ENCODE results near the gene CST3.

CST3 gene

GRCh38 chr20:23651117-23651516 lies 13.4 kb upstream of the CST3 start:
- no peaks in the 10 kb centered on the region for H3K27me3 ChIP-seq (replicated peaks; ENCODE audit: insufficient read depth, low read length)
- H3K79me2 ChIP-seq (ENCODE audit: low read length) = no peaks in the 10 kb centered on the region
- no peaks in the 10 kb centered on the region for H3F3A ChIP-seq (ENCODE audit: insufficient read depth, low read length)
- no peaks in the 10 kb centered on the region for H3K4me1 ChIP-seq (ENCODE audit: low read length)
- no peak overlapping the region for H3K27ac ChIP-seq (ENCODE audit: low read length)
- H3K36me3 ChIP-seq (replicated peaks; ENCODE audit: insufficient read depth, low read length) = no peaks in the 10 kb centered on the region
- H3K4me2 ChIP-seq (ENCODE audit: low read depth, low read length) = no peak overlapping the region
- no peak overlapping the region for H3K9ac ChIP-seq (ENCODE audit: low read length)
- H3K9me3 ChIP-seq (replicated peaks; ENCODE audit: insufficient read depth, low read length) = no peaks in the 10 kb centered on the region
- H2AFZ ChIP-seq (ENCODE audit: low read length) = no peak overlapping the region
- TF ChIP-seq EZH2 (optimal IDR thresholded peaks at IDR 0.05; ENCODE audit: low read depth, low read length) (no peak), EZH2phosphoT487 (IDR thresholded peaks at IDR 0.05; ENCODE audit: low read length) (no peak), CTCF (IDR thresholded peaks at IDR 0.05; ENCODE audit: low read length) (no peak)
- H4K20me1 ChIP-seq (ENCODE audit: insufficient read depth, low read length) = no peaks in the 10 kb centered on the region
- no peaks in the 10 kb centered on the region for H3K9me2 ChIP-seq (replicated peaks; ENCODE audit: insufficient read depth, low read length)
- no peak for DNase-seq
- no peak overlapping the region for H3K4me3 ChIP-seq (ENCODE audit: low read length)

GRCh38 chr20:23649830-23650417 lies 12.2 kb upstream of the CST3 start:
- H3K4me2 ChIP-seq (ENCODE audit: low read depth, low read length) = no peak overlapping the region
- no peak overlapping the region for H3K27ac ChIP-seq (ENCODE audit: low read length)
- no peaks in the 10 kb centered on the region for H3K9me3 ChIP-seq (replicated peaks; ENCODE audit: insufficient read depth, low read length)
- no peak overlapping the region for H3K4me3 ChIP-seq (ENCODE audit: low read length)
- no peak for DNase-seq
- no peak overlapping the region for H2AFZ ChIP-seq (ENCODE audit: low read length)
- no peaks in the 10 kb centered on the region for H3K4me1 ChIP-seq (ENCODE audit: low read length)
- no peaks in the 10 kb centered on the region for H3K27me3 ChIP-seq (replicated peaks; ENCODE audit: insufficient read depth, low read length)
- no peaks in the 10 kb centered on the region for H3F3A ChIP-seq (ENCODE audit: insufficient read depth, low read length)
- no peak overlapping the region for H3K9ac ChIP-seq (ENCODE audit: low read length)
- no peaks in the 10 kb centered on the region for H3K36me3 ChIP-seq (replicated peaks; ENCODE audit: insufficient read depth, low read length)
- no peaks in the 10 kb centered on the region for H3K9me2 ChIP-seq (replicated peaks; ENCODE audit: insufficient read depth, low read length)
- TF ChIP-seq EZH2 (optimal IDR thresholded peaks at IDR 0.05; ENCODE audit: low read depth, low read length) (no peak), EZH2phosphoT487 (IDR thresholded peaks at IDR 0.05; ENCODE audit: low read length) (no peak), CTCF (IDR thresholded peaks at IDR 0.05; ENCODE audit: low read length) (no peak)
- no peaks in the 10 kb centered on the region for H4K20me1 ChIP-seq (ENCODE audit: insufficient read depth, low read length)
- H3K79me2 ChIP-seq (ENCODE audit: low read length) = no peaks in the 10 kb centered on the region

- Histone ChIP-seq H3K9me2 (replicated peaks; ENCODE audit: insufficient read depth, low read length) (no peaks in the 10 kb centered on the region), H3K27ac (ENCODE audit: low read length) (no peak overlapping the region), H3K27me3 (replicated peaks; ENCODE audit: insufficient read depth, low read length) (no peaks in the 10 kb centered on the region), H2AFZ (ENCODE audit: low read length) (no peak overlapping the region), H3K79me2 (ENCODE audit: low read length) (no peaks in the 10 kb centered on the region), H3F3A (ENCODE audit: insufficient read depth, low read length) (no peaks in the 10 kb centered on the region), H4K20me1 (ENCODE audit: insufficient read depth, low read length) (no peaks in the 10 kb centered on the region), H3K4me1 (ENCODE audit: low read length) (no peaks in the 10 kb centered on the region), H3K4me3 (ENCODE audit: low read length) (no peak overlapping the region), H3K4me2 (ENCODE audit: low read depth, low read length) (no peak overlapping the region), H3K9ac (ENCODE audit: low read length) (no peak overlapping the region), H3K36me3 (replicated peaks; ENCODE audit: insufficient read depth, low read length) (no peaks in the 10 kb centered on the region), H3K9me3 (replicated peaks; ENCODE audit: insufficient read depth, low read length) (no peaks in the 10 kb centered on the region)
- DNase-seq = no peak
- TF ChIP-seq CTCF (IDR thresholded peaks at IDR 0.05; ENCODE audit: low read length) = no peak
- no peak for TF ChIP-seq EZH2phosphoT487 (IDR thresholded peaks at IDR 0.05; ENCODE audit: low read length)
- TF ChIP-seq EZH2 (optimal IDR thresholded peaks at IDR 0.05; ENCODE audit: low read depth, low read length) = no peak
Measured at GRCh38 chr20:23649242-23649641, 11.5 kb upstream of the CST3 start.

Data from MM.1S (cell line).